ENCODE data around the gene UNC5A.

The UNC5A gene

GRCh38 chr5:176770431-176770830, 39.9 kb upstream of the UNC5A start:
- no peak for DNase-seq (ENCODE audit: extremely low spot score)
- TF ChIP-seq BHLHE40 (IDR thresholded peaks at IDR 0.05; ENCODE audit: borderline replicate concordance), result no peak
- TF ChIP-seq L3MBTL2 (conservative IDR thresholded peaks at IDR 0.05), result no peak
- no peak for TF ChIP-seq FOXM1 (IDR thresholded peaks at IDR 0.05; ENCODE audit: borderline replicate concordance)
- TF ChIP-seq FOXA1 (IDR thresholded peaks at IDR 0.05), result no peak
- TF ChIP-seq TARDBP (IDR thresholded peaks at IDR 0.05), result no peak
- TF ChIP-seq ELF4 (IDR thresholded peaks at IDR 0.05), result no peak
- TF ChIP-seq FOXK2 (IDR thresholded peaks at IDR 0.05), result no peak
- no peak for TF ChIP-seq SUZ12 (IDR thresholded peaks at IDR 0.05)
- TF ChIP-seq HDGF (IDR thresholded peaks at IDR 0.05; ENCODE audit: borderline replicate concordance), result no peak
- no peak for TF ChIP-seq LEF1 (IDR thresholded peaks at IDR 0.05; ENCODE audit: borderline replicate concordance)
- TF ChIP-seq ZNF384 (IDR thresholded peaks at IDR 0.05), result no peak
- TF ChIP-seq NFRKB (IDR thresholded peaks at IDR 0.05), result no peak
- TF ChIP-seq PKNOX1 (IDR thresholded peaks at IDR 0.05), result no peak
- ChIA-PET CTCF (no interaction called here), POLR2A (no interaction called here)

- DNase-seq (ENCODE audit: extremely low spot score), result no peak
- TF ChIP-seq HDGF (IDR thresholded peaks at IDR 0.05; ENCODE audit: borderline replicate concordance), result no peak
- TF ChIP-seq SUZ12 (IDR thresholded peaks at IDR 0.05), result no peak
- no peak for TF ChIP-seq FOXM1 (IDR thresholded peaks at IDR 0.05; ENCODE audit: borderline replicate concordance)
- TF ChIP-seq FOXA1 (IDR thresholded peaks at IDR 0.05), result no peak
- no peak for TF ChIP-seq FOXK2 (IDR thresholded peaks at IDR 0.05)
- TF ChIP-seq L3MBTL2 (conservative IDR thresholded peaks at IDR 0.05), result no peak
- no peak for TF ChIP-seq ZNF384 (IDR thresholded peaks at IDR 0.05)
- no peak for TF ChIP-seq ELF4 (IDR thresholded peaks at IDR 0.05)
- TF ChIP-seq TARDBP (IDR thresholded peaks at IDR 0.05), result no peak
- no peak for TF ChIP-seq LEF1 (IDR thresholded peaks at IDR 0.05; ENCODE audit: borderline replicate concordance)
- TF ChIP-seq ARNT (IDR thresholded peaks at IDR 0.05), result no peak
- TF ChIP-seq NFRKB (IDR thresholded peaks at IDR 0.05), result no peak
- no peak for TF ChIP-seq PKNOX1 (IDR thresholded peaks at IDR 0.05)
- TF ChIP-seq CTBP1 (IDR thresholded peaks at IDR 0.05; ENCODE audit: borderline replicate concordance), result no peak
- no peak for TF ChIP-seq BHLHE40 (IDR thresholded peaks at IDR 0.05; ENCODE audit: borderline replicate concordance)
- TF ChIP-seq SP1 (IDR thresholded peaks at IDR 0.05), result no peak
- ChIA-PET CTCF (interaction anchor here (0.6 to 0.7 kb wide), 2 partner anchors 42 to 215 kb away, joined by 3 to 5 read pairs; no protein-coding TSS in a partner anchor), POLR2A (no interaction called here)
These were observed 39.1 kb upstream of the UNC5A start for GRCh38 chr5:176771102-176771845.

GRCh38 chr5:176772271-176773210, 37.8 kb upstream of the UNC5A start:
- POLR2A ChIA-PET, result no interaction called here
- CTCF ChIA-PET, result no interaction called here

GRCh38 chr5:176773408-176774035, 36.8 kb upstream of the UNC5A start:
- no peak for TF ChIP-seq BHLHE40 (IDR thresholded peaks at IDR 0.05; ENCODE audit: borderline replicate concordance)
- TF ChIP-seq L3MBTL2 (conservative IDR thresholded peaks at IDR 0.05), result no peak
- no peak for TF ChIP-seq FOXA1 (IDR thresholded peaks at IDR 0.05)
- TF ChIP-seq HDGF (IDR thresholded peaks at IDR 0.05; ENCODE audit: borderline replicate concordance), result no peak
- TF ChIP-seq NFRKB (IDR thresholded peaks at IDR 0.05), result no peak
- no peak for TF ChIP-seq ARNT (IDR thresholded peaks at IDR 0.05)
- TF ChIP-seq FOXM1 (IDR thresholded peaks at IDR 0.05; ENCODE audit: borderline replicate concordance), result no peak
- no peak for TF ChIP-seq FOXK2 (IDR thresholded peaks at IDR 0.05)
- CTCF ChIA-PET, result no interaction called here
- no peak for DNase-seq (ENCODE audit: extremely low spot score)
- POLR2A ChIA-PET, result no interaction called here

More at GRCh38 chr5:176772271-176773210, 37.8 kb upstream of the UNC5A start:
- DNase-seq (ENCODE audit: extremely low spot score), result no peak
- TF ChIP-seq FOXA1 (IDR thresholded peaks at IDR 0.05) (no peak), CTBP1 (IDR thresholded peaks at IDR 0.05; ENCODE audit: borderline replicate concordance) (no peak), HDGF (IDR thresholded peaks at IDR 0.05; ENCODE audit: borderline replicate concordance) (no peak), ZNF384 (IDR thresholded peaks at IDR 0.05) (no peak), SUZ12 (IDR thresholded peaks at IDR 0.05) (no peak), FOXM1 (IDR thresholded peaks at IDR 0.05; ENCODE audit: borderline replicate concordance) (no peak), SP1 (IDR thresholded peaks at IDR 0.05) (no peak), PKNOX1 (IDR thresholded peaks at IDR 0.05) (no peak), BHLHE40 (IDR thresholded peaks at IDR 0.05; ENCODE audit: borderline replicate concordance) (no peak), NFRKB (IDR thresholded peaks at IDR 0.05) (no peak), TARDBP (IDR thresholded peaks at IDR 0.05) (no peak)

Data from HEK293T (cell line).